GM12865 (cell line): ENCODE measurements around the gene TAF3.

Experiments used
- DNase-seq: peaks from one replicate; pipeline ENCODE4 v3.0.0; 2010; ENCODE audit warnings: low read depth
- H3K4me3 ChIP-seq: 2 replicates; pipeline ENCODE4 v1.5.1; 2011; ENCODE audit warnings: mild to moderate bottlenecking, low read depth, low read length, control low read depth
- CTCF ChIP-seq: IDR thresholded peaks from 2 replicates; pipeline ENCODE4 v1.5.1; 2011; ENCODE audit warnings: low read length, control low read depth, low read depth, inconsistent platforms; ENCODE audit not compliant: insufficient read depth; ENCODE audit errors: missing control alignments

TAF3 gene

GRCh38 chr10:8056871-8057331 is 238.6 kb downstream of the TAF3 start:
- no peak for TF ChIP-seq CTCF
- peak; percentile 57 for DNase-seq
- H3K4me3 ChIP-seq = no peak overlapping the region

- TF ChIP-seq CTCF = no peak
- DNase-seq = no peak
- H3K4me3 ChIP-seq = no peak overlapping the region
Observed at GRCh38 chr10:8057636-8058273, 239.4 kb downstream of the TAF3 start.

- no peak overlapping the region for H3K4me3 ChIP-seq
- no peak for DNase-seq
- TF ChIP-seq CTCF = no peak
Observed at GRCh38 chr10:8058274-8059111, 240.2 kb downstream of the TAF3 start.

DNA sequence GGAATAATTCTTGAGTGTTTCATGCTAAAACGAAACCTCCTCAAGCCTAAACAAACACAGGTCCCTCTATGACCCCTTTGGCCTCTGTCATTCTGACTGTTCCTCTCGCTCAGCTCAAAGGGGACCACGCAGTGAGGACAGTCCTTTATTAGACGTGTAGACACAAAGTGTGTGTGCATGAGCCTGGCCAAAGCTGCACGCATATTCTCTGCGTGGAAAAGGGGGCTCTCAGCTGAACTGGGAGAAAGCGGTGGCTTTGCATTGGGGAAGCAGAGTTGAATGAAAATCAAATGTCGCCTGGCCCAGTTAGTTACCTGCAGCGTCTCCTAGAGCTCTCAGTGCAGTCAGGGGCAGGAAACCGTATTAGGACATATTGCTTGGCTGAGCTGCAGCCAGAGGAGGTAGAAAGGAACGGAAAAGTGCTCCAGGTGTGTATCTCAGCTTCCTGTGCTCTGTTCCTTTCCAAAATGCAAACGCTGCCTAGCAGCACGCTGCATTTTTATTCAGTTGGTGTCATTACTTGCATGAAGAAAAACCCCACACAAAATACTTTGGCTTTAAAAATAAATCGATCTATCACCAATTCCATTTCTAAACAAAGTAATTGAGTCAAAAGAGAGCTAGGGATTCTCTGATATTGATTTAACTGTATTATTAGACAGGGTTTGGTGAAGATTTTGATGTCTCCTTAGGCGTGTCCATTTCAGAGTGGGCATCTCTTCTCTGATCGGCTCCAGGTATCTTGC is 241.1 kb downstream of the TAF3 start:
- H3K4me3 ChIP-seq = no peak overlapping the region
- TF ChIP-seq CTCF = no peak
- DNase-seq = no peak

DNA sequence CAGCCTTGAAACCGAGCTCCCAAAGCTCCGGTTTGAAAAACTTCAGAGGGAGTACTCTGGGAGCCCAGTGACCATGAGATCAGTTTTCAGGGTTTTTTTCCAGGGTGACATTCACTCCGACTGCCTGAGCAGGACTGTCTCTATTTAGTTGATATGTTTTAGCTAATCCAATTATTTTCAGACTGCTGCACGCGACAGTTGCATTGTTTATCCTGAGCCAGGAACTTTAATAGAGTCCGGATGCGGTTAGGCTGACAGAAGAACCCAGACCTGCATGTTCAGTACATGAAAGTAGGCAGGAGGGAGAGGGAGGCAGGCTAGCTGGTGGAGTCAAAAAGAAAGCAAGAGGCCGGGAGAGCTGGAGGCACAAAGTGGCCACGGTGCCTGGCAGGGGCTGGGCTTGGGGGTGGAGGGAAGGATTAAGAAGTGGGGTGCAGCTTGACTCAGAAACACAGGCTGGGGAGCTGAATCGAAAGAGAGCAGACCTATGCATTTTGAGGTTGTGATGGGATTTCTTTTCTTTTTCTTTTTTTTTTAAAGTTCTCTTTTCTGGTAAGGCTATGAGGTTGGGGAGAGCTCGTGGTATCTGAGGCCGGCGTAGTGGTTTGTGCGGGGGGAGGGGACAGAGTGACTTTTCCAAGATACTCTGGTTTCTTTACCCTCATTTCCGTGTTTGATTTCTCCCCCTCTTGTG is 241.9 kb downstream of the TAF3 start:
- peak overlapping the region; percentile 16 for H3K4me3 ChIP-seq
- peak; percentile 68 for DNase-seq

More for the DNA sequence above, 241.9 kb downstream of the TAF3 start:
- no peak for TF ChIP-seq CTCF
